IMR-90 (cell line): ENCODE data around the gene DDI2. TPM values are rescaled to one million over a fixed set of nuclear protein-coding genes. Genes with fewer than 3 reads are reported as not detected.

Experiments
- ATAC-seq: fragments of 200-7000 bp; cut with Tn5 transposase; 2 replicates; pipeline ENCODE4 v1.9.1; 2020; ENCODE audit warnings: low read depth, mild to moderate bottlenecking, moderate library complexity
- BruUV-seq: library from RNA; stranded (reverse); fragments of 400-500 nt; replicated peaks from 2 replicates; lab custom pipeline; 2021; lab: Mats Ljungman, UMichigan
- CTCF ChIA-PET: fragments of 300-600 bp; formaldehyde crosslinking; extraction: SDS; loops from one replicate; lab custom pipeline; 2021; ENCODE audit warnings: antibody characterized with exemption; lab: Yijun Ruan, JAX
- POLR2A ChIA-PET: fragments of 300-600 bp; sonication (Branson Sonifier 250); formaldehyde crosslinking; loops from one replicate; lab custom pipeline; 2022; ENCODE audit warnings: antibody characterized with exemption; ENCODE audit not compliant: unreplicated experiment; lab: Charles Lee
- DNase-seq: peaks from one replicate; pipeline ENCODE4 v3.0.0; 2013
- H2AFZ ChIP-seq: replicated peaks from 2 replicates; pipeline ENCODE3; 2013; ENCODE audit warnings: low read length, mild to moderate bottlenecking; ENCODE audit not compliant: poor library complexity
- H2AK5ac ChIP-seq: 2 replicates; pipeline ENCODE4 v1.6.1; 2013; ENCODE audit warnings: low read depth, low read length, inconsistent platforms
- H2AK9ac ChIP-seq: replicated peaks from 2 replicates; pipeline ENCODE3; 2013; ENCODE audit warnings: mild to moderate bottlenecking, low read depth, low read length, moderate library complexity; ENCODE audit not compliant: poor library complexity
- H2BK120ac ChIP-seq: 2 replicates; pipeline ENCODE4 v1.6.1; 2013; ENCODE audit warnings: low read depth, low read length, inconsistent platforms
- H2BK15ac ChIP-seq: 3 replicates; pipeline ENCODE4 v1.6.1; 2013; ENCODE audit warnings: low read depth, low read length, inconsistent platforms
- H2BK20ac ChIP-seq: 2 replicates; pipeline ENCODE4 v1.6.1; 2013; ENCODE audit warnings: low read depth, mild to moderate bottlenecking, inconsistent platforms, low read length, moderate library complexity
- H2BK5ac ChIP-seq: 2 replicates; pipeline ENCODE4 v1.6.1; 2013; ENCODE audit warnings: mild to moderate bottlenecking, low read depth, low read length, inconsistent platforms; ENCODE audit not compliant: poor library complexity, severe bottlenecking
- H3K14ac ChIP-seq: replicated peaks from 2 replicates; pipeline ENCODE4 v1.6.1; 2013; ENCODE audit warnings: low read depth, low read length, inconsistent platforms
- H3K18ac ChIP-seq: 2 replicates; pipeline ENCODE4 v1.6.1; 2013; ENCODE audit warnings: low read depth, low read length, control low read depth
- H3K23ac ChIP-seq: 2 replicates; pipeline ENCODE4 v1.6.1; 2013; ENCODE audit warnings: low read depth, low read length, inconsistent platforms
- H3K27ac ChIP-seq: 2 replicates; pipeline ENCODE4 v1.5.1; 2013; ENCODE audit warnings: mild to moderate bottlenecking, control low read depth, low read length; ENCODE audit not compliant: insufficient read depth
- H3K27me3 ChIP-seq: 2 replicates; pipeline ENCODE4 v1.6.1; 2013; ENCODE audit warnings: low read length; ENCODE audit not compliant: control insufficient read depth, insufficient read depth
- H3K36me3 ChIP-seq: 2 replicates; pipeline ENCODE4 v1.6.1; 2013; ENCODE audit warnings: low read length, mixed read lengths; ENCODE audit not compliant: control insufficient read depth, insufficient read depth
- H3K4ac ChIP-seq: 2 replicates; pipeline ENCODE4 v1.6.1; 2013; ENCODE audit warnings: low read depth, low read length, inconsistent platforms
- H3K4me1 ChIP-seq: 2 replicates; pipeline ENCODE4 v1.6.1; 2013; ENCODE audit warnings: low read length, mixed read lengths; ENCODE audit not compliant: control insufficient read depth, insufficient read depth
- H3K4me2 ChIP-seq: 2 replicates; pipeline ENCODE4 v1.6.1; 2013; ENCODE audit warnings: low read depth, mild to moderate bottlenecking, control low read depth, low read length, moderate library complexity
- H3K4me3 ChIP-seq: 2 replicates; pipeline ENCODE4 v1.5.1; 2013; ENCODE audit warnings: low read depth, mild to moderate bottlenecking, control low read depth, low read length, moderate library complexity; ENCODE audit not compliant: insufficient read depth
- H3K56ac ChIP-seq: 2 replicates; pipeline ENCODE4 v1.6.1; 2013; ENCODE audit warnings: low read length, inconsistent platforms; ENCODE audit not compliant: insufficient read depth; ENCODE audit errors: extremely low read depth
- H3K79me1 ChIP-seq, 2 experiments: 2 replicates each; pipeline ENCODE4 v1.6.1; 2013; ENCODE audit warnings: low read length in 2 of 2, inconsistent platforms in 1 of 2, low read depth in 1 of 2
- H3K9ac ChIP-seq: 2 replicates; pipeline ENCODE4 v1.6.1; 2013; ENCODE audit warnings: low read depth, low read length, control low read depth
- H3K9me1 ChIP-seq: 2 replicates; pipeline ENCODE4 v1.6.1; 2013; ENCODE audit warnings: low read length, inconsistent platforms; ENCODE audit not compliant: insufficient read depth
- H3K9me3 ChIP-seq: 2 replicates; pipeline ENCODE4 v1.6.1; 2013; ENCODE audit warnings: low read length; ENCODE audit not compliant: control insufficient read depth, insufficient read depth
- H4K20me1 ChIP-seq: 2 replicates; pipeline ENCODE4 v1.6.1; 2013; ENCODE audit warnings: low read length, inconsistent platforms; ENCODE audit not compliant: insufficient read depth
- H4K5ac ChIP-seq: 2 replicates; pipeline ENCODE4 v1.6.1; 2013; ENCODE audit warnings: mild to moderate bottlenecking, low read depth, low read length, control low read depth
- H4K8ac ChIP-seq, 2 experiments: 2 replicates each; pipeline ENCODE4 v1.6.1; 2013; ENCODE audit warnings: low read depth in 2 of 2, low read length in 2 of 2, control low read depth in 1 of 2, inconsistent platforms in 1 of 2
- H4K91ac ChIP-seq: 2 replicates; pipeline ENCODE4 v1.6.1; 2013; ENCODE audit warnings: low read depth, low read length, inconsistent platforms; ENCODE audit not compliant: insufficient read depth
- BHLHE40 ChIP-seq: fragments of 150-350 bp; IDR thresholded peaks from 2 replicates; pipeline ENCODE4 v1.6.1; 2016; ENCODE audit warnings: mild to moderate bottlenecking, low read depth, low read length
- CHD1 ChIP-seq: IDR thresholded peaks from 2 replicates; pipeline ENCODE4 v1.6.1; 2012; ENCODE audit warnings: low read depth, low read length, improper control_type of control experiment
- ELK1 ChIP-seq: fragments of 150-350 bp; IDR thresholded peaks from 2 replicates; pipeline ENCODE4 v1.6.1; 2016; ENCODE audit warnings: low read depth, mild to moderate bottlenecking, low read length, moderate library complexity, borderline replicate concordance
- MAFK ChIP-seq: IDR thresholded peaks from 2 replicates; pipeline ENCODE4 v1.6.1; 2012; ENCODE audit warnings: low read depth, low read length, improper control_type of control experiment
- MAZ ChIP-seq: IDR thresholded peaks from 2 replicates; pipeline ENCODE4 v1.6.1; 2012; ENCODE audit warnings: low read depth, mild to moderate bottlenecking, low read length, improper control_type of control experiment, moderate library complexity, borderline replicate concordance
- MXI1 ChIP-seq: IDR thresholded peaks from 2 replicates; pipeline ENCODE4 v1.6.1; 2012; ENCODE audit warnings: low read depth, mild to moderate bottlenecking, low read length, moderate library complexity, borderline replicate concordance
- NFE2L2 ChIP-seq: fragments of 150-350 bp; IDR thresholded peaks from 2 replicates; pipeline ENCODE4 v1.6.1; 2016; ENCODE audit warnings: low read depth, mild to moderate bottlenecking, low read length
- POLR2A ChIP-seq: IDR thresholded peaks from 2 replicates; pipeline ENCODE4 v1.6.1; 2012; ENCODE audit warnings: mild to moderate bottlenecking, low read depth, low read length
- RAD21 ChIP-seq: IDR thresholded peaks from 2 replicates; pipeline ENCODE4 v1.6.1; 2012; ENCODE audit warnings: low read length, improper control_type of control experiment
- RCOR1 ChIP-seq: IDR thresholded peaks from 2 replicates; pipeline ENCODE4 v1.6.1; 2012; ENCODE audit warnings: mild to moderate bottlenecking, low read length, improper control_type of control experiment; ENCODE audit not compliant: insufficient replicate concordance
- RFX5 ChIP-seq: IDR thresholded peaks from 2 replicates; pipeline ENCODE4 v1.8.0; 2012; ENCODE audit warnings: low read depth, mild to moderate bottlenecking, low read length, moderate library complexity
- SMC3 ChIP-seq: fragments of 150-350 bp; IDR thresholded peaks from 2 replicates; pipeline ENCODE4 v1.6.1; 2016; ENCODE audit warnings: low read depth, mild to moderate bottlenecking, antibody characterized with exemption, low read length, moderate library complexity
- WGBS, 2 experiments: methylation state at CpG; one replicate each; pipeline versions ENCODE4 v1.1.5 to v1.1.7; 2013; ENCODE audit warnings: missing lambda C conversion rate in 2 of 2; ENCODE audit not compliant: insufficient read length in 1 of 2; ENCODE audit errors: extremely low coverage in 2 of 2; 5-methylcytosine and 5-hydroxymethylcytosine counted together
- dilution Hi-C: fragments of 300-500 bp; cut with HindIII; formaldehyde crosslinking; loops from one replicate; pipeline ENCODE4 v1.14.3; 2018; ENCODE audit warnings: low sequenced_read_pairs; ENCODE audit not compliant: unreplicated experiment
- in situ Hi-C: fragments of 300-500 bp; cut with MboI; formaldehyde crosslinking; loops from 3 replicates; pipeline ENCODE4 v1.14.3; 2019; ENCODE audit warnings: low sequenced_read_pairs, inconsistent platforms, mixed read lengths
- intact Hi-C: fragments of 100-400 bp; cut with micrococcal nuclease; formaldehyde crosslinking; loops from 2 replicates; pipeline ENCODE4 v1.10.0; 2022
- polyA plus RNA-seq, 3 experiments: library from polyadenylated mRNA; depleted of rRNA; stranded (reverse); fragments of >200 nt; gene quantifications; 2 replicates each; pipeline ENCODE4 v1.2.3, GENCODE V29; 2012; ENCODE audit warnings: low replicate concordance in 1 of 3
- total RNA-seq: library from RNA; depleted of rRNA; stranded (reverse); fragments of >200 nt; gene quantifications from 2 replicates; pipeline ENCODE4 v1.2.3, GENCODE V29; 2012
- TF ChIP-seq, protein P1 (sequence below): fragments of 150-350 bp; IDR thresholded peaks from 2 replicates; pipeline ENCODE4 v1.6.1; 2017; ENCODE audit warnings: mild to moderate bottlenecking, antibody characterized with exemption, low read length, low read depth
- TF ChIP-seq, protein P2 (sequence below): conservative IDR thresholded peaks from 2 replicates; pipeline ENCODE4 v1.5.1; 2012; ENCODE audit warnings: mild to moderate bottlenecking, low read depth, low read length, improper control_type of control experiment

DDI2 gene
- total and polyA plus RNA-seq, 2 of the 4 experiments (the other 2 are of a cell fraction), result 6.0 to 13.4 TPM

DNA sequence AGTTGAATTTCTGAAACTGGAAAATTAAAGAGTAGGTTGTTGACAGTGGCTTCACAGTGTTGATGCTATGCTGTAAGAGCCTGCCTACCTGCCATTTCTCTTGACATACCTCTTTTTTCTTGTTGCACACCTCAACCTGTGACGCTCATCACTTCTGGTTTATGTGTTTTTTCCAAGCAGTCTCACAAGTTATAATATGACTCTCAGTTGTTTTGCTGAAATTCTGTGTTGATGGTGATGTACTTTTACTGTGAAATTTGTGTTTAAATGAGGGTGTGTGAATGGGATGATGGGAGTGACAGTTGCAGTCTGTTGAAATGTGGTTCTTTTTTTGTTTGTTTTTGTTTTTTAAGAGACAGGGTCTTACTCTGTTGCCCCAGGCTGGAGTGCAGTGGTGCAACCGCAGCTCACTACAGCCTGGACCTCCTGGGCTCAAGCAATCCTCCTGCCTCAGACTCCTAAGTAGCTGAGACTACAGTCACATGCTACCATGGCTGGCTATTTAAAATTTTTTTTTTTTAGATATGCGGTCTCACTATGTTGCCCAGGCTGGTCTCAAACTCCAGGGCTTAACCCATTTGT, 7.0 kb downstream of the DDI2 start:
- no peak overlapping the region for H3K4me2 ChIP-seq
- H2AK5ac ChIP-seq, result no peak overlapping the region
- no peak overlapping the region for H3K4me3 ChIP-seq
- H3K79me1 ChIP-seq, result peaks cover 24 to 61% of the 10 kb centered on the region in 2 experiments; a peak in 3 of 4 replicates
- no peak overlapping the region for H4K91ac ChIP-seq
- no peak overlapping the region for H3K9ac ChIP-seq
- no peak overlapping the region for H2AFZ ChIP-seq
- H4K5ac ChIP-seq, result no peak overlapping the region
- H3K18ac ChIP-seq, result no peak overlapping the region
- no CpG with 5 or more reads among the region's 3 CpGs for WGBS, 2 experiments
- H3K9me1 ChIP-seq, result peaks cover 20% of the 10 kb centered on the region
- dilution Hi-C loops (no loop called here), intact Hi-C loops (no loop called here), in situ Hi-C loops (no loop called here)
- no peak overlapping the region for H2AK9ac ChIP-seq
- ChIA-PET CTCF (no interaction called here), POLR2A (no interaction called here)
- no peak overlapping the region for H3K56ac ChIP-seq
- H2BK15ac ChIP-seq, result no peak overlapping the region
- H4K8ac ChIP-seq, result no peak overlapping the region
- peaks cover 37% of the 10 kb centered on the region for H4K20me1 ChIP-seq
- peaks cover 8% of the 10 kb centered on the region for H3K4me1 ChIP-seq
- DNase-seq (no peak), ATAC-seq (no peak)
- H3K14ac ChIP-seq, result no peak overlapping the region
- no TSS peak for BruUV-seq
- H3K27me3 ChIP-seq, result no peaks in the 10 kb centered on the region
- H3K4ac ChIP-seq, result no peak overlapping the region
- H3K36me3 ChIP-seq, result peaks cover 3% of the 10 kb centered on the region
- H3K23ac ChIP-seq, result no peak overlapping the region
- H3K9me3 ChIP-seq, result no peaks in the 10 kb centered on the region
- no peak overlapping the region for H2BK20ac ChIP-seq
- H2BK5ac ChIP-seq, result no peak overlapping the region
- H3K27ac ChIP-seq, result no peak overlapping the region
- no peak overlapping the region for H2BK120ac ChIP-seq
- no peak for TF ChIP-seq BHLHE40
- TF ChIP-seq SMC3, result no peak
- TF ChIP-seq ELK1, result no peak
- no peak for TF ChIP-seq NFE2L2
- TF ChIP-seq CHD1, result no peak
- TF ChIP-seq RFX5, result no peak
- no peak for TF ChIP-seq POLR2A
- TF ChIP-seq, protein P1, sequence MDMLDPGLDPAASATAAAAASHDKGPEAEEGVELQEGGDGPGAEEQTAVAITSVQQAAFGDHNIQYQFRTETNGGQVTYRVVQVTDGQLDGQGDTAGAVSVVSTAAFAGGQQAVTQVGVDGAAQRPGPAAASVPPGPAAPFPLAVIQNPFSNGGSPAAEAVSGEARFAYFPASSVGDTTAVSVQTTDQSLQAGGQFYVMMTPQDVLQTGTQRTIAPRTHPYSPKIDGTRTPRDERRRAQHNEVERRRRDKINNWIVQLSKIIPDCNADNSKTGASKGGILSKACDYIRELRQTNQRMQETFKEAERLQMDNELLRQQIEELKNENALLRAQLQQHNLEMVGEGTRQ, result no peak
- TF ChIP-seq, protein P2, sequence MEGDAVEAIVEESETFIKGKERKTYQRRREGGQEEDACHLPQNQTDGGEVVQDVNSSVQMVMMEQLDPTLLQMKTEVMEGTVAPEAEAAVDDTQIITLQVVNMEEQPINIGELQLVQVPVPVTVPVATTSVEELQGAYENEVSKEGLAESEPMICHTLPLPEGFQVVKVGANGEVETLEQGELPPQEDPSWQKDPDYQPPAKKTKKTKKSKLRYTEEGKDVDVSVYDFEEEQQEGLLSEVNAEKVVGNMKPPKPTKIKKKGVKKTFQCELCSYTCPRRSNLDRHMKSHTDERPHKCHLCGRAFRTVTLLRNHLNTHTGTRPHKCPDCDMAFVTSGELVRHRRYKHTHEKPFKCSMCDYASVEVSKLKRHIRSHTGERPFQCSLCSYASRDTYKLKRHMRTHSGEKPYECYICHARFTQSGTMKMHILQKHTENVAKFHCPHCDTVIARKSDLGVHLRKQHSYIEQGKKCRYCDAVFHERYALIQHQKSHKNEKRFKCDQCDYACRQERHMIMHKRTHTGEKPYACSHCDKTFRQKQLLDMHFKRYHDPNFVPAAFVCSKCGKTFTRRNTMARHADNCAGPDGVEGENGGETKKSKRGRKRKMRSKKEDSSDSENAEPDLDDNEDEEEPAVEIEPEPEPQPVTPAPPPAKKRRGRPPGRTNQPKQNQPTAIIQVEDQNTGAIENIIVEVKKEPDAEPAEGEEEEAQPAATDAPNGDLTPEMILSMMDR, result no peak
- no peak for TF ChIP-seq RCOR1
- no peak for TF ChIP-seq MAFK
- no peak for TF ChIP-seq MAZ
- TF ChIP-seq MXI1, result no peak
- no peak for TF ChIP-seq RAD21
